NT2/D1 (cell line): ENCODE data around the gene SREBF2.
A peak's percentile ranks its signal among the peaks of the same experiment; 100 is the strongest.

ENCODE experiments used
- DNase-seq: peaks from one replicate; pipeline ENCODE4 v3.0.0-alpha.2; 2011; ENCODE audit warnings: low read depth, low spot score
- H3K27me3 ChIP-seq: 2 replicates; pipeline ENCODE4 v1.6.0; 2011; ENCODE audit warnings: mild to moderate bottlenecking; ENCODE audit not compliant: insufficient read length, insufficient read depth
- H3K36me3 ChIP-seq: 2 replicates; pipeline ENCODE4 v1.6.1; 2011; ENCODE audit warnings: mild to moderate bottlenecking, low read length, mixed read lengths; ENCODE audit not compliant: insufficient read depth, insufficient read length
- H3K4me1 ChIP-seq: 2 replicates; pipeline ENCODE4 v1.5.1; 2011; ENCODE audit not compliant: insufficient read depth, insufficient read length
- H3K4me3 ChIP-seq: 2 replicates; pipeline ENCODE4 v1.5.1; 2011; ENCODE audit warnings: low read depth; ENCODE audit not compliant: insufficient read length
- H3K9ac ChIP-seq: 2 replicates; pipeline ENCODE4 v1.6.0; 2011; ENCODE audit warnings: low read depth; ENCODE audit not compliant: insufficient read length
- H3K9me3 ChIP-seq: 2 replicates; pipeline ENCODE4 v1.5.1; 2011; ENCODE audit warnings: mild to moderate bottlenecking, low read length; ENCODE audit not compliant: insufficient read depth
- SUZ12 ChIP-seq: IDR thresholded peaks from 2 replicates; pipeline ENCODE4 v1.6.1; 2011; ENCODE audit not compliant: insufficient read length, insufficient read depth; ENCODE audit errors: extremely low read depth
- YY1 ChIP-seq: IDR thresholded peaks from 2 replicates; pipeline ENCODE4 v1.6.1; 2011; ENCODE audit not compliant: insufficient read length, insufficient read depth
- ZNF274 ChIP-seq: IDR thresholded peaks from 2 replicates; pipeline ENCODE4 v1.6.1; 2011; ENCODE audit warnings: mild to moderate bottlenecking, low read depth, low read length

The SREBF2 gene

DNA sequence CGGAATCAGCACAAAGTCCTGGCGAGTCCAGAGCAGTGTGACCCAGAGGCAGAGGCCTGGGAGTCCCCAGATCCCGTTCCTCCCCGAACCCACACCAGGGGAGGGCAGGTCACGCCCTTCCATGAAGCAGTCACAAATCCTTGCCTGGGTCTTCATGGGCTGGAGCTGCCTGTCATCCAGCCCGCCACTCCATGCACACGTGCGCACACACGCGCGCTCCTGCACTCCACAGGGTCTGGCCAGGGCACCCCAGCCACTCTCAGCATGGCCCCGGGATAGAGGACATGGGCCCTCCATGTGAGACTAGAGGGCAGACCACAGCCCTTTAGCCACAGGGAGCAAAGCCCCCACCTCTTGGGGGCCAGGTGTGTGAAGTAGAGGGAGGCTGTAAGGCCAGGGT lies 99.4 kb downstream of the SREBF2 start:
- DNase-seq: no peak
- no peak for TF ChIP-seq YY1
- no peak overlapping the region for H3K4me3 ChIP-seq
- peaks cover 24% of the 10 kb centered on the region for H3K4me1 ChIP-seq
- peaks cover 25% of the 10 kb centered on the region for H3K36me3 ChIP-seq
- no peak overlapping the region for H3K9ac ChIP-seq
- H3K27me3 ChIP-seq: no peaks in the 10 kb centered on the region
- H3K9me3 ChIP-seq: no peaks in the 10 kb centered on the region

DNA sequence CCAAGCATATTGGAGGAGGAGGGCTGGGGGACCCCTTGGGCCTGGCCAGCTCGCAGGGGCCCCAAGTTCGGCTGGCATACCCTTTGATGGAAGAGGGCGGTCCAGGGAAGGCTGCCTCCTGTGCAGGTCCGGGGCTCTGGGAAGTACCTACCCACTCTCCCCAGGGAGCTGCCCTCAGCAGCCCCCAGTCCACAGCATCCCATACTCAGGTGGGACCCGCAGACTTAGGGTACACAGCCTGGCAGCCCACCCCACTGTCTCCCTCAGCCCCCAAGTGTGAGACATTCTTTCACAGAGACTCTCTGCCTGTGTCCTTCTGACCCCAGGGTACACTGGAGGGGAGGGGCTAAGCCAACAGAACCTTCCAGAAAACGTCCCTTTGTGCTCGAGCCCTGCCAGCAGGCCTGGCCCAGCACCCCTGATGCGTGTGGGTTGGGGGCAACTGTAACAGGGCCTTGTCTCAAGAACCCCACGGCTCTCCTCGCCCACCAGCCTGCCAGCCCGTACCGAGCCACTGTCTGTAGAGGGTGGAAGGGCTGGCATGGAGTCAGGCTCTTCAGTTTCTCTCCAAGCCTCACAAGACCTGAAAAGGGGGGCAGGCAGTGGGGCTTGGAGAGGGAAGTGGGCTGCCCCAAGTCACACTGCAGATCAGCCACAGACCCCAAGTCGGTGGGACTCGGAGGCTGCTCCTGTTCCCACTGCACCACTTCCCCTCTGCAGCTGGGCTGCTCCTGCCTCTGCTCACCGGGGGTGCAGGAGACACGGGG lies 100.7 kb downstream of the SREBF2 start:
- DNase-seq: no peak

DNA sequence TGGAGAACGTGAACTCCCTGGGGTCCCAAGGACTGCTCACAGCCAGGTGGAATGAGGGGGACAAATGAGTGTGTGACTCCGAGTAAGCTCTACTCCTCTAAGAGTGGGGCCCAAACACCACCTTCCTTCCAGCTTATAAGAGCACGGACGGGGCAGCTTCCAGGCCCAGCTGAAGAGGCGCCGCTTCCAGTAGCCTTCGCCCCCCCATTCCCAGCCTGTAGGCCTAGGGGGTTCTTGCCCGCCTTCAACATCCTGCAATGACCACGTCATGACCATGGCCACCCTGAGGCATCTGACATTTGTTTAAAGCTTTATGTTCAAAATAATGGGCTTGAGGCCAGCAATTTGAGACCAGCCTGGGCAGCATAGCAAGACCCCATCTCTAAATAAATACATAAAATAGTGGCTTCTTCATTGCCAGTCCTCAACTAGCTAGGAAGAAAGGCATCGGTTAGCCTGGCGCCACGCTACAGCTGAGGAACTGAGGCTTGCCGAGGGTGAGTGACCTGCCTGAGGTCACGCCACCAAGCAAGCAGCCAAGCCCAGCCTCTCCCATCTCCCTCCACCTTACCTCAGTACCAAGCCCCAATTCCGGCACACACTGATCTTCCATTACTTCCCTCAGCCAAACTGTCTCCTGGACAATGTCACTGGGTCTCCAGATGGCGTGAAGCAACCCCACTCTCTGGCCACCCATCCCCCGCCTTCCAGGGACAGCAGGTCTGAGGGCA lies 101.5 kb downstream of the SREBF2 start:
- no peaks in the 10 kb centered on the region for H3K27me3 ChIP-seq
- TF ChIP-seq SUZ12 (no peak), YY1 (no peak), ZNF274 (no peak)
- H3K9ac ChIP-seq: no peak overlapping the region
- H3K36me3 ChIP-seq: peaks cover 42% of the 10 kb centered on the region
- no peaks in the 10 kb centered on the region for H3K9me3 ChIP-seq
- no peak for DNase-seq
- H3K4me3 ChIP-seq: no peak overlapping the region
- peaks cover 12% of the 10 kb centered on the region for H3K4me1 ChIP-seq

More for the DNA sequence above, 100.7 kb downstream of the SREBF2 start:
- H3K9me3 ChIP-seq: no peaks in the 10 kb centered on the region
- H3K27me3 ChIP-seq: no peaks in the 10 kb centered on the region
- peaks cover 19% of the 10 kb centered on the region for H3K4me1 ChIP-seq
- no peak overlapping the region for H3K4me3 ChIP-seq
- H3K9ac ChIP-seq: no peak overlapping the region
- peaks cover 33% of the 10 kb centered on the region for H3K36me3 ChIP-seq
- TF ChIP-seq YY1: no peak
- no peak for TF ChIP-seq SUZ12
- no peak for TF ChIP-seq ZNF274

GRCh38 chr22:41935015-41935351 lies 102.1 kb downstream of the SREBF2 start:
- Histone ChIP-seq H3K4me1 (peaks cover 12% of the 10 kb centered on the region), H3K36me3 (peaks cover 43% of the 10 kb centered on the region), H3K9me3 (no peaks in the 10 kb centered on the region), H3K27me3 (no peaks in the 10 kb centered on the region), H3K4me3 (no peak overlapping the region), H3K9ac (no peak overlapping the region)
- no peak for DNase-seq
- TF ChIP-seq YY1 (no peak), SUZ12 (no peak), ZNF274 (no peak)

DNA sequence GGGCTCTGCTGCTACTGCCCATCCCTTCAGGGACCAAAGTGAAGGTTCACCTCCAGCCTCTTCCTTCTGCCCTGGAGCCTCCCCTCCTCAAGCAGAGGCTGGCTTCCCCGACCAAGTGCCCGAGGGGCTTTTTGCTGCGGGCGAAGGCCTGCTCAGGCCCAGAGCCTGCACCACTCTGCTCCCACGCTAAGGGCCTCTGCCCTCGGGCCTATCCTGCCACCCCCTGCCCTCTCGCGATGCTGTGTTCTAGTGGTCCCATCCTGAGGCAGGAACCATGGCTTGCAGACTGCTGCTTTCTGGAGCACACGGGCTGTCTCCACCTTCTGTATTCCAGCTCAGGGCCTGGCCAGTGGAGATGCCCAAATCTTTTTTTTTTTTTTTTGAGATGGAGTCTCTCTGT lies 102.6 kb downstream of the SREBF2 start:
- H3K4me1 ChIP-seq: peaks cover 12% of the 10 kb centered on the region
- H3K27me3 ChIP-seq: no peaks in the 10 kb centered on the region
- no peak for TF ChIP-seq SUZ12
- no peak for DNase-seq
- no peaks in the 10 kb centered on the region for H3K9me3 ChIP-seq
- no peak overlapping the region for H3K4me3 ChIP-seq
- peaks cover 44% of the 10 kb centered on the region for H3K36me3 ChIP-seq
- H3K9ac ChIP-seq: no peak overlapping the region

- no peak for DNase-seq
Observed at GRCh38 chr22:41936894-41937169, 103.9 kb downstream of the SREBF2 start.

GRCh38 chr22:41939981-41940831 lies 107.3 kb downstream of the SREBF2 start:
- H3K36me3 ChIP-seq: peaks cover 74% of the 10 kb centered on the region
- H3K9me3 ChIP-seq: no peaks in the 10 kb centered on the region
- no peak for DNase-seq
- no peak overlapping the region for H3K4me3 ChIP-seq
- H3K9ac ChIP-seq: peak overlapping the region; percentile 36
- TF ChIP-seq YY1: no peak
- no peak for TF ChIP-seq SUZ12
- no peak for TF ChIP-seq ZNF274
- no peaks in the 10 kb centered on the region for H3K27me3 ChIP-seq
- H3K4me1 ChIP-seq: peaks cover 4% of the 10 kb centered on the region

More at GRCh38 chr22:41936894-41937169, 103.9 kb downstream of the SREBF2 start:
- Histone ChIP-seq H3K9me3 (no peaks in the 10 kb centered on the region), H3K9ac (no peak overlapping the region), H3K4me3 (no peak overlapping the region), H3K36me3 (peaks cover 57% of the 10 kb centered on the region), H3K4me1 (peaks cover 12% of the 10 kb centered on the region), H3K27me3 (no peaks in the 10 kb centered on the region)
- TF ChIP-seq ZNF274 (no peak), SUZ12 (no peak), YY1 (no peak)
